HepG2 (cell line): ENCODE measurements around the gene RMDN2. TPM values are rescaled to one million over a fixed set of nuclear protein-coding genes. Genes with fewer than 3 reads are reported as not detected.

Experiments
- ATAC-seq: fragments of 200-7000 bp; cut with Tn5 transposase; 3 replicates; pipeline ENCODE4 v1.9.1; 2020; ENCODE audit warnings: mild to moderate bottlenecking, moderate library complexity
- BruUV-seq: library from RNA; stranded (reverse); fragments of 400-500 nt; replicated peaks from 2 replicates; lab custom pipeline; 2021; lab: Mats Ljungman, UMichigan
- CTCF ChIA-PET: fragments of 300-600 bp; formaldehyde crosslinking; extraction: SDS; loops from one replicate; lab custom pipeline; 2021; ENCODE audit warnings: low total read pairs, inconsistent platforms, low intra/inter-chr PET ratio; lab: Yijun Ruan, JAX
- POLR2A ChIA-PET: fragments of 350-600 bp; sonication (Branson Sonifier 250); formaldehyde crosslinking; loops from one replicate; lab custom pipeline; 2020; ENCODE audit warnings: antibody characterized with exemption, inconsistent platforms; lab: Yijun Ruan, JAX
- DNase-seq: peaks from one replicate; pipeline ENCODE4 v3.0.0-alpha.2; 2015; ENCODE audit warnings: low spot score
- FAIRE-seq: peaks from 3 replicates; lab custom pipeline; 2011; peaks lifted over from hg19 to GRCh38; lab: Jason Lieb, UNC
- H2AFZ ChIP-seq: one replicate; pipeline ENCODE4 v1.6.1; 2011; ENCODE audit warnings: low read length, inconsistent platforms
- H3K27ac ChIP-seq: fragments of 300-600 bp; 3 replicates; pipeline ENCODE4 v1.8.0; 2011; ENCODE audit warnings: mixed run types, mild to moderate bottlenecking, mixed read lengths, low read length, inconsistent platforms; ENCODE audit not compliant: insufficient read depth; ENCODE audit errors: extremely low read length
- H3K27me3 ChIP-seq, 2 experiments: fragments of 200-600 bp in 1 of 2; 2 replicates in 1 of 2; 3 replicates in 1 of 2; pipeline versions ENCODE4 v1.6.0 to v1.8.0; 2011; ENCODE audit warnings: low read length in 2 of 2, mild to moderate bottlenecking in 2 of 2, moderate library complexity in 2 of 2, inconsistent platforms in 1 of 2; ENCODE audit not compliant: insufficient read depth in 2 of 2, control insufficient read depth in 1 of 2
- H3K36me3 ChIP-seq, 2 experiments: fragments of 200-600 bp in 1 of 2; replicated peaks in 1 of 2; 2 replicates in 1 of 2; 3 replicates in 1 of 2; pipeline versions ENCODE4 v1.5.1 to v1.8.0; 2011; ENCODE audit warnings: low read length in 2 of 2, inconsistent platforms in 1 of 2; ENCODE audit not compliant: insufficient read depth in 2 of 2, control insufficient read depth in 1 of 2
- H3K4me1 ChIP-seq: 2 replicates; pipeline ENCODE4 v1.5.1; 2012; ENCODE audit warnings: low read length, inconsistent platforms; ENCODE audit not compliant: insufficient read depth
- H3K4me2 ChIP-seq: 2 replicates; pipeline ENCODE4 v1.6.0; 2011; ENCODE audit warnings: low read depth, low read length, inconsistent platforms
- H3K4me3 ChIP-seq, 3 experiments: fragments of 200-600 bp in 1 of 3; sonication (generic), shearing (Covaris generic) in 1 of 3; replicated peaks in 1 of 3; 2 replicates each; pipeline ENCODE4 v1.5.1; 2011 to 2016; ENCODE audit warnings: low read length in 3 of 3, inconsistent platforms in 2 of 3, low read depth in 2 of 3, mild to moderate bottlenecking in 2 of 3, control low read depth in 1 of 3, mixed read lengths in 1 of 3; ENCODE audit not compliant: insufficient read depth in 1 of 3
- H3K79me2 ChIP-seq: one replicate; pipeline ENCODE4 v1.6.1; 2011; ENCODE audit warnings: low read length, inconsistent platforms; ENCODE audit not compliant: insufficient read depth
- H3K9ac ChIP-seq: 2 replicates; pipeline ENCODE4 v1.6.0; 2011; ENCODE audit warnings: mild to moderate bottlenecking, low read depth, low read length, inconsistent platforms; ENCODE audit not compliant: insufficient read depth
- H3K9me3 ChIP-seq: 2 replicates; pipeline ENCODE4 v1.5.1; 2012; ENCODE audit warnings: mild to moderate bottlenecking, low read length
- H4K20me1 ChIP-seq: 2 replicates; pipeline ENCODE4 v1.6.0; 2011; ENCODE audit warnings: inconsistent platforms, mild to moderate bottlenecking, low read length, moderate library complexity; ENCODE audit not compliant: insufficient read depth
- CREB1 ChIP-seq, 2 experiments: fragments of 450-650 bp in 1 of 2; IDR thresholded peaks; 2 replicates each; pipeline ENCODE4 v1.6.1; 2016 to 2017; ENCODE audit warnings: control low read depth in 1 of 2, mild to moderate bottlenecking in 1 of 2, missing compliant biosample characterization in 1 of 2, missing genetic modification characterization in 1 of 2
- ONECUT2 ChIP-seq: sonication (generic); formaldehyde crosslinking; IDR thresholded peaks from 2 replicates; pipeline ENCODE4 v1.4.0; 2020; ENCODE audit warnings: missing genetic modification reagents
- PAX8 ChIP-seq: sonication (generic); formaldehyde crosslinking; IDR thresholded peaks from 2 replicates; pipeline ENCODE4 v1.8.0; 2022; ENCODE audit warnings: mild to moderate bottlenecking, missing genetic modification reagents, borderline replicate concordance
- ZNF558 ChIP-seq: sonication (generic); formaldehyde crosslinking; IDR thresholded peaks from 2 replicates; pipeline ENCODE4 v1.9.0; 2022; ENCODE audit warnings: mild to moderate bottlenecking, missing genetic modification reagents, borderline replicate concordance
- ZNF616 ChIP-seq: sonication (generic); formaldehyde crosslinking; IDR thresholded peaks from 2 replicates; pipeline ENCODE4 v1.5.0; 2020; ENCODE audit warnings: low read depth, mild to moderate bottlenecking, missing genetic modification reagents
- WGBS: methylation state at CpG from one replicate; pipeline ENCODE4 v1.1.6; 2017; ENCODE audit warnings: low lambda C conversion rate; 5-methylcytosine and 5-hydroxymethylcytosine counted together
- in situ Hi-C: cut with HindIII; loops from 2 replicates; pipeline ENCODE4 v1.10.0; 2017; ENCODE audit warnings: low pct_unique_long_range_greater_than_20kb; ENCODE audit not compliant: extremely low pct_ligation_motif_present
- intact Hi-C: fragments of 100-400 bp; cut with micrococcal nuclease; formaldehyde crosslinking; loops from one replicate; pipeline ENCODE4 v1.10.0; 2022; ENCODE audit not compliant: unreplicated experiment
- polyA plus RNA-seq, 8 experiments: library from polyadenylated mRNA; depleted of rRNA in 3 of 8; stranded (reverse) in 7 of 8; unstranded in 1 of 8; fragments of >200 nt; fragmentation: Illumina TruSeq in 4 of 8; extraction: Trizol in 4 of 8; gene quantifications; 2 replicates each; pipeline versions ENCODE4 v1.2.1 to v1.2.3, GENCODE V29; 2011 to 2016; ENCODE audit warnings: low read depth in 4 of 8, missing spikeins in 1 of 8, mixed read lengths in 1 of 8; ENCODE audit not compliant: insufficient read depth in 1 of 8
- total RNA-seq, 5 experiments: library from RNA; depleted of rRNA; stranded (reverse); fragments of >200 nt; fragmentation: Illumina TruSeq; extraction: Trizol; gene quantifications; 2 replicates each; pipeline ENCODE4 v1.2.3, GENCODE V29; 2016; ENCODE audit warnings: low read depth in 1 of 5

The RMDN2 gene
- total and polyA plus RNA-seq, 2 of the 13 experiments (the other 11 are each of a cell fraction or from before 2014, with no cell fraction given): 2.3 to 8.9 TPM

- Histone ChIP-seq H3K79me2 (no peaks in the 10 kb centered on the region), H4K20me1 (no peaks in the 10 kb centered on the region), H3K4me1 (no peaks in the 10 kb centered on the region), H3K4me2 (no peak overlapping the region), H3K9me3 (no peaks in the 10 kb centered on the region), H3K27me3 (no peaks in the 10 kb centered on the region), H3K36me3 (no peaks in the 10 kb centered on the region), H2AFZ (no peak overlapping the region), H3K9ac (no peak overlapping the region), H3K4me3 (no peak overlapping the region), H3K27ac (no peak overlapping the region)
- intact Hi-C loops: no loop called here
- TF ChIP-seq PAX8 (CRISPR knock-in tag) (no peak), ZNF616 (CRISPR knock-in tag) (no peak), ZNF558 (CRISPR knock-in tag) (no peak)
- 0% methylated on average over 1 of the region's 1 CpG for WGBS
- ChIA-PET POLR2A (no interaction called here), CTCF (no interaction called here)
- no peak for FAIRE-seq
- no TSS peak for BruUV-seq
- in situ Hi-C loops: no loop called here
- no peak for ATAC-seq
- DNase-seq: no peak
Measured at GRCh38 chr2:38030635-38031355, 105.7 kb downstream of the RMDN2 start.

GRCh38 chr2:38032946-38033345, 107.9 kb downstream of the RMDN2 start:
- Histone ChIP-seq H3K27me3 (peaks cover 5 to 18% of the 10 kb centered on the region in 2 experiments; a peak in 4 of 5 replicates), H3K4me2 (no peak overlapping the region), H4K20me1 (no peaks in the 10 kb centered on the region), H3K9ac (no peak overlapping the region), H3K79me2 (no peaks in the 10 kb centered on the region), H3K4me1 (0 out of 2 replicates have a peak, but pooled peaks cover 5% of the 10 kb centered on the region), H3K27ac (no peak overlapping the region), H3K9me3 (no peaks in the 10 kb centered on the region), H3K36me3 (no peaks in the 10 kb centered on the region), H3K4me3 (no peak overlapping the region), H2AFZ (no peak overlapping the region)
- no TSS peak for BruUV-seq
- ATAC-seq (no peak), FAIRE-seq (no peak), DNase-seq (no peak)
- intact Hi-C loops: no loop called here
- CTCF ChIA-PET: no interaction called here
- POLR2A ChIA-PET: no interaction called here
- WGBS: 18% methylated on average over 2 of the region's 2 CpGs
- no peak for TF ChIP-seq ONECUT2 (CRISPR knock-in tag)
- TF ChIP-seq CREB1 (IDR thresholded peaks at IDR 0.05): peak; percentile 52; the same call in 1 of the 2 replicates
- no peak for TF ChIP-seq CREB1 (CRISPR knock-in tag; IDR thresholded peaks at IDR 0.05)
- in situ Hi-C loops: no loop called here
